HG02970 (cell line): ENCODE data around the gene FBXW11.
"Not testable (repeated sequence)": the region's sequence is repeated elsewhere in the genome, so short reads cannot be mapped to it uniquely, and the experiment has no call there.

Experiments used
- ATAC-seq: cut with Tn5 transposase; IDR thresholded peaks from one replicate; pipeline ENCODE4 v1.9.1; 2021; ENCODE audit warnings: mild to moderate bottlenecking, moderate library complexity, moderate number of reproducible peaks; ENCODE audit not compliant: unreplicated experiment, low FRiP score

The FBXW11 gene

GRCh38 chr5:171924493-171925122 lies 81.8 kb downstream of the FBXW11 start:
- no peak for ATAC-seq

GRCh38 chr5:171920765-171921391 lies 85.6 kb downstream of the FBXW11 start:
- no peak for ATAC-seq

GRCh38 chr5:171915700-171916099 lies 90.7 kb downstream of the FBXW11 start:
- not testable (repeated sequence) for ATAC-seq

- no peak for ATAC-seq
Measured at GRCh38 chr5:171914726-171915338, 91.6 kb downstream of the FBXW11 start.

- ATAC-seq, result no peak
Measured at GRCh38 chr5:171913987-171914273, 92.5 kb downstream of the FBXW11 start.

GRCh38 chr5:171911152-171911551 lies 95.3 kb downstream of the FBXW11 start:
- ATAC-seq, result no peak

GRCh38 chr5:171908638-171909037 lies 97.8 kb downstream of the FBXW11 start:
- ATAC-seq, result no peak

- no peak for ATAC-seq
Measured at GRCh38 chr5:171907725-171908343, 98.6 kb downstream of the FBXW11 start.

GRCh38 chr5:171906703-171907590 lies 99.5 kb downstream of the FBXW11 start:
- ATAC-seq, result no peak

- ATAC-seq, result no peak
Measured at GRCh38 chr5:171906066-171906570, 100.3 kb downstream of the FBXW11 start.

- no peak for ATAC-seq
Measured at GRCh38 chr5:171904886-171905285, 101.6 kb downstream of the FBXW11 start.

GRCh38 chr5:171901764-171902163 lies 104.7 kb downstream of the FBXW11 start:
- ATAC-seq, result no peak

- no peak for ATAC-seq
Measured at GRCh38 chr5:171899792-171900191, 106.6 kb downstream of the FBXW11 start.

GRCh38 chr5:171898879-171899278 lies 107.6 kb downstream of the FBXW11 start:
- no peak for ATAC-seq

- ATAC-seq, result no peak
Measured at GRCh38 chr5:171898386-171898785, 108.1 kb downstream of the FBXW11 start.

- ATAC-seq, result no peak
Measured at GRCh38 chr5:171897231-171897630, 109.2 kb downstream of the FBXW11 start.

- no peak for ATAC-seq
Measured at GRCh38 chr5:171895081-171895480, 111.4 kb downstream of the FBXW11 start.

- no peak for ATAC-seq
Measured at GRCh38 chr5:171893290-171893886, 113.0 kb downstream of the FBXW11 start.

- ATAC-seq, result no peak
Measured at GRCh38 chr5:171891595-171891994, 114.8 kb downstream of the FBXW11 start.

- ATAC-seq, result no peak
Measured at GRCh38 chr5:171891150-171891549, 115.3 kb downstream of the FBXW11 start.
